SK-N-SH (cell line): Measurements from ENCODE around the gene TMEM178A. TPM values are rescaled to one million over a fixed set of nuclear protein-coding genes. Genes with fewer than 3 reads are reported as not detected.

Experiments
- CTCF ChIA-PET: fragments of 300-600, 350-600 bp; formaldehyde crosslinking; extraction: SDS; loops from one replicate; lab custom pipeline; 2021; lab: Yijun Ruan, JAX
- POLR2A ChIA-PET: fragments of 350-600 bp; sonication (Branson Sonifier 250); formaldehyde crosslinking; extraction: SDS; loops from one replicate; lab custom pipeline; 2020; ENCODE audit warnings: antibody characterized with exemption, inconsistent platforms; lab: Yijun Ruan, JAX
- DNase-seq: peaks from one replicate; pipeline ENCODE4 v3.0.0; 2012
- H2AFZ ChIP-seq: fragments of 200-600 bp; sonication (generic); 2 replicates; pipeline ENCODE4 v1.8.1; 2016; ENCODE audit warnings: antibody characterized with exemption, mild to moderate bottlenecking, low read depth
- H3F3A ChIP-seq: fragments of 200-600 bp; sonication (generic); replicated peaks from 2 replicates; pipeline ENCODE3; 2016; ENCODE audit warnings: antibody characterized with exemption, mild to moderate bottlenecking; ENCODE audit not compliant: insufficient read depth
- H3K27ac ChIP-seq, 2 experiments: fragments of 200-500 bp in 1 of 2; fragments of 200-600 bp in 1 of 2; sonication (Bioruptor generic) in 1 of 2; sonication (generic), shearing (Covaris generic) in 1 of 2; 2 replicates each; pipeline versions ENCODE4 v1.5.1 to v1.6.1; 2014 to 2016; ENCODE audit warnings: low read depth in 2 of 2, inconsistent platforms in 1 of 2, low read length in 1 of 2, mild to moderate bottlenecking in 1 of 2, mixed read lengths in 1 of 2
- H3K27me3 ChIP-seq: fragments of 200-600 bp; sonication (generic), shearing (Covaris generic); 2 replicates; pipeline ENCODE4 v1.6.1; 2016; ENCODE audit warnings: mixed run types; ENCODE audit not compliant: insufficient read depth
- H3K36me3 ChIP-seq, 2 experiments: fragments of 200-500 bp in 1 of 2; fragments of 200-600 bp in 1 of 2; sonication (Bioruptor generic) in 1 of 2; sonication (generic) in 1 of 2; replicated peaks in 1 of 2; 2 replicates each; pipeline versions ENCODE3 to v1.5.1; 2014 to 2016; ENCODE audit warnings: low read length in 1 of 2, mild to moderate bottlenecking in 1 of 2; ENCODE audit not compliant: insufficient read depth in 2 of 2, control insufficient read depth in 1 of 2
- H3K4me1 ChIP-seq, 2 experiments: fragments of 200-500 bp in 1 of 2; fragments of 200-600 bp in 1 of 2; sonication (Bioruptor generic) in 1 of 2; sonication (generic), shearing (Covaris generic) in 1 of 2; 2 replicates each; pipeline versions ENCODE4 v1.5.1 to v1.6.1; 2014 to 2016; ENCODE audit warnings: low read depth in 1 of 2, low read length in 1 of 2, mixed run types in 1 of 2; ENCODE audit not compliant: insufficient read depth in 2 of 2, control insufficient read depth in 1 of 2
- H3K4me2 ChIP-seq: fragments of 200-600 bp; sonication (generic), shearing (Covaris generic); 2 replicates; pipeline ENCODE4 v1.6.1; 2017; ENCODE audit warnings: mixed run types
- H3K4me3 ChIP-seq, 2 experiments: fragments of 200-500 bp in 1 of 2; fragments of 200-600 bp in 1 of 2; sonication (Bioruptor generic) in 1 of 2; sonication (generic), shearing (Covaris generic) in 1 of 2; 2 replicates each; pipeline versions ENCODE4 v1.5.1 to v1.8.1; 2014 to 2016; ENCODE audit warnings: low read depth in 2 of 2, inconsistent platforms in 1 of 2, low read length in 1 of 2, mild to moderate bottlenecking in 1 of 2, mixed read lengths in 1 of 2, moderate library complexity in 1 of 2
- H3K79me2 ChIP-seq: fragments of 200-600 bp; sonication (generic); 2 replicates; pipeline ENCODE4 v1.8.1; 2017; ENCODE audit warnings: mild to moderate bottlenecking; ENCODE audit not compliant: insufficient read depth
- H3K9ac ChIP-seq: fragments of 200-600 bp; sonication (generic); 2 replicates; pipeline ENCODE4 v1.6.1; 2017; ENCODE audit warnings: mixed run types
- H3K9me2 ChIP-seq: fragments of 200-600 bp; sonication (generic); 2 replicates; pipeline ENCODE4 v1.6.1; 2017; ENCODE audit warnings: mixed run types
- H3K9me3 ChIP-seq: fragments of 200-600 bp; sonication (generic); 2 replicates; pipeline ENCODE4 v1.6.1; 2017; ENCODE audit warnings: mixed run types, mild to moderate bottlenecking, moderate library complexity
- H4K20me1 ChIP-seq: fragments of 200-600 bp; sonication (generic); 2 replicates; pipeline ENCODE4 v1.6.1; 2017; ENCODE audit warnings: mild to moderate bottlenecking, mixed run types; ENCODE audit not compliant: insufficient read depth
- ELF1 ChIP-seq: IDR thresholded peaks from 2 replicates; pipeline ENCODE4 v1.4.0; 2012
- EP300 ChIP-seq, 2 experiments: IDR thresholded peaks; 2 replicates each; pipeline versions ENCODE4 v1.4.0 to v1.6.1; 2012; ENCODE audit warnings: borderline replicate concordance in 1 of 2, low read depth in 1 of 2, low read length in 1 of 2
- FOXM1 ChIP-seq: IDR thresholded peaks from 2 replicates; pipeline ENCODE4 v1.4.0; 2012; ENCODE audit warnings: low read depth, mild to moderate bottlenecking
- GABPA ChIP-seq: IDR thresholded peaks from 2 replicates; pipeline ENCODE4 v1.4.0; 2012; ENCODE audit warnings: low read depth, mild to moderate bottlenecking
- GATA2 ChIP-seq: sonication (generic); formaldehyde crosslinking; IDR thresholded peaks from 2 replicates; pipeline ENCODE4 v1.5.0; 2020; ENCODE audit warnings: mild to moderate bottlenecking, missing genetic modification reagents
- MEF2A ChIP-seq: IDR thresholded peaks from 2 replicates; pipeline ENCODE4 v1.4.0; 2012; ENCODE audit warnings: low read depth, borderline replicate concordance
- MXI1 ChIP-seq: IDR thresholded peaks from 2 replicates; pipeline ENCODE4 v1.6.1; 2012; ENCODE audit warnings: mild to moderate bottlenecking, low read depth, low read length, improper control_type of control experiment
- NRF1 ChIP-seq: IDR thresholded peaks from 2 replicates; pipeline ENCODE4 v1.6.1; 2012; ENCODE audit warnings: low read depth, mild to moderate bottlenecking, low read length
- POLR2AphosphoS5 ChIP-seq: IDR thresholded peaks from 2 replicates; pipeline ENCODE4 v1.6.1; 2012; ENCODE audit warnings: low read depth, low read length
- RCOR1 ChIP-seq: fragments of 150-350 bp; IDR thresholded peaks from 2 replicates; pipeline ENCODE4 v1.6.1; 2017; ENCODE audit warnings: antibody characterized with exemption, low read length
- RFX5 ChIP-seq: IDR thresholded peaks from 2 replicates; pipeline ENCODE4 v1.6.1; 2012; ENCODE audit warnings: mild to moderate bottlenecking, improper control_type of control experiment, low read length
- RXRA ChIP-seq: IDR thresholded peaks from 2 replicates; pipeline ENCODE4 v1.4.0; 2012; ENCODE audit warnings: low read depth, mild to moderate bottlenecking, borderline replicate concordance
- SMC3 ChIP-seq: IDR thresholded peaks from 2 replicates; pipeline ENCODE4 v1.6.1; 2012; ENCODE audit warnings: low read depth, low read length, improper control_type of control experiment
- TCF12 ChIP-seq: IDR thresholded peaks from 2 replicates; pipeline ENCODE4 v1.4.0; 2012
- TEAD4 ChIP-seq: IDR thresholded peaks from 2 replicates; pipeline ENCODE4 v1.4.0; 2012; ENCODE audit warnings: mild to moderate bottlenecking, borderline replicate concordance; ENCODE audit not compliant: insufficient read depth
- YY1 ChIP-seq: IDR thresholded peaks from 2 replicates; pipeline ENCODE4 v1.4.0; 2012; ENCODE audit warnings: low read depth, mild to moderate bottlenecking
- WGBS: methylation state at CpG from one replicate; pipeline ENCODE4 v1.1.6; 2017; ENCODE audit warnings: low lambda C conversion rate; 5-methylcytosine and 5-hydroxymethylcytosine counted together
- polyA plus RNA-seq, 3 experiments: library from polyadenylated mRNA; depleted of rRNA; stranded (reverse); fragments of >200 nt; gene quantifications; 2 replicates each; pipeline ENCODE4 v1.2.3, GENCODE V29; 2012
- TF ChIP-seq, protein P1 (sequence below): IDR thresholded peaks from 2 replicates; pipeline ENCODE4; 2012
- TF ChIP-seq, protein P2 (sequence below): IDR thresholded peaks from 2 replicates; pipeline ENCODE4 v1.4.0; 2012; ENCODE audit warnings: low read depth
- TF ChIP-seq, protein P3 (sequence below): fragments of 150-350 bp; IDR thresholded peaks from 2 replicates; pipeline ENCODE4 v1.6.1; 2016; ENCODE audit warnings: mild to moderate bottlenecking, low read depth, low read length
- TF ChIP-seq, protein P4 (sequence below): fragments of 150-350 bp; IDR thresholded peaks from 2 replicates; pipeline ENCODE4 v1.6.1; 2017; ENCODE audit warnings: antibody characterized with exemption, low read length, low read depth, borderline replicate concordance

TMEM178A gene
- polyA plus RNA-seq, 1 of the 3 experiments (the other 2 are of a cell fraction) = 0.84 TPM

DNA sequence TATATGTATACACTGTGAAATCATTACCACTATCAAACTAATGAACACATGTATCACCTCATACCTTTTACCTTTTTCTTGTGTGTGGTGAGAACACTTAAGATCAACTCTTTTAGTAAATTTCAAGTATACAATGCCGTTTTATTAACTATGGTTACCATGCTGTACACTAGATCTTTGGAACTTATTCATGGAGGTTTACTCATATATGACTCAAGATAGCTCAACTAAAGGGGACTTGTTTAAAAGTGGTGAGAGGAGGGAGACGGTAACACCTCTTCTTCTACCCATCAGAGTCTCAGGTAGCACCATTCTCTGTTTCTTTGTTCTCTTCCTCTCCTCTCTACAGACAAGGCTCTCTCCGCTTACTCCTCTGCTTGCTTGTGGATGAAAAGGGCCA is 36.1 kb upstream of the TMEM178A start:
- no peaks in the 10 kb centered on the region for H4K20me1 ChIP-seq
- CTCF ChIA-PET = no interaction called here

DNA sequence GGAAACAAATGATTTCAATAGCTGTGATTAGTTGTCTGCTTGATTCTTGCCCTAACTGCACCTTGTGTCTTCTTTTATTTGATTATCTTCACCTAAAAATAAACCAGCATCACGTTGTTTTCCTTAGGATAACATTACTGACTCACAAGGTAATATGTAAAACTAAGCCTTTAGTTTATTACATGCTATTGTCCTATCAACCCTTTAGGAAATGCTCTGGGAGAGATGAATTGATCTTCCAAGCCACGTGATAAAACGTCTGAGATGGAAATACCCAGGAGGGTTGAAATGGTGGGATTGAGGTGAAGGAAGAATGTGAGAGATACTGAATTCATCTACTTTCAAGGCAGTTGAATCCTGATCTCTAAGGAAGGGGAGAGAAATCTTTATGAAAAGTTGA is 34.5 kb upstream of the TMEM178A start:
- Histone ChIP-seq H3K9me3 (no peaks in the 10 kb centered on the region), H3K9me2 (no peaks in the 10 kb centered on the region), H3K9ac (peak overlapping the region; percentile 21; the same call in 1 of the 2 replicates), H3K4me1 (0 out of 4 replicates have a peak, but pooled peaks cover 0 to 3% of the 10 kb centered on the region in 2 experiments), H3K4me2 (0 out of 2 replicates have a peak overlapping the region, but pooled peaks have one; percentile 5), H3K79me2 (no peaks in the 10 kb centered on the region)
- POLR2A ChIA-PET = no interaction called here
- 61% methylated on average over 3 of the region's 3 CpGs for WGBS
- TF ChIP-seq, protein P1, sequence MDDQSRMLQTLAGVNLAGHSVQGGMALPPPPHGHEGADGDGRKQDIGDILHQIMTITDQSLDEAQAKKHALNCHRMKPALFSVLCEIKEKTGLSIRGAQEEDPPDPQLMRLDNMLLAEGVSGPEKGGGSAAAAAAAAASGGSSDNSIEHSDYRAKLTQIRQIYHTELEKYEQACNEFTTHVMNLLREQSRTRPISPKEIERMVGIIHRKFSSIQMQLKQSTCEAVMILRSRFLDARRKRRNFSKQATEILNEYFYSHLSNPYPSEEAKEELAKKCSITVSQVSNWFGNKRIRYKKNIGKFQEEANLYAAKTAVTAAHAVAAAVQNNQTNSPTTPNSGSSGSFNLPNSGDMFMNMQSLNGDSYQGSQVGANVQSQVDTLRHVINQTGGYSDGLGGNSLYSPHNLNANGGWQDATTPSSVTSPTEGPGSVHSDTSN = no peak
- TF ChIP-seq, protein P2, sequence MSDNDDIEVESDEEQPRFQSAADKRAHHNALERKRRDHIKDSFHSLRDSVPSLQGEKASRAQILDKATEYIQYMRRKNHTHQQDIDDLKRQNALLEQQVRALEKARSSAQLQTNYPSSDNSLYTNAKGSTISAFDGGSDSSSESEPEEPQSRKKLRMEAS = no peak
- TF ChIP-seq, protein P3, sequence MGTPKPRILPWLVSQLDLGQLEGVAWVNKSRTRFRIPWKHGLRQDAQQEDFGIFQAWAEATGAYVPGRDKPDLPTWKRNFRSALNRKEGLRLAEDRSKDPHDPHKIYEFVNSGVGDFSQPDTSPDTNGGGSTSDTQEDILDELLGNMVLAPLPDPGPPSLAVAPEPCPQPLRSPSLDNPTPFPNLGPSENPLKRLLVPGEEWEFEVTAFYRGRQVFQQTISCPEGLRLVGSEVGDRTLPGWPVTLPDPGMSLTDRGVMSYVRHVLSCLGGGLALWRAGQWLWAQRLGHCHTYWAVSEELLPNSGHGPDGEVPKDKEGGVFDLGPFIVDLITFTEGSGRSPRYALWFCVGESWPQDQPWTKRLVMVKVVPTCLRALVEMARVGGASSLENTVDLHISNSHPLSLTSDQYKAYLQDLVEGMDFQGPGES = no peak
- TF ChIP-seq FOXM1 (no peak), NRF1 (no peak), MXI1 (no peak), GABPA (no peak), EP300 (IDR thresholded peaks at IDR 0.05; ENCODE audit: borderline replicate concordance in 1 of 2, low read depth in 1 of 2, low read length in 1 of 2) (no peak), POLR2AphosphoS5 (no peak), SMC3 (no peak), GATA2 (CRISPR knock-in tag) (no peak), ELF1 (no peak), MEF2A (no peak), YY1 (no peak), RCOR1 (no peak)
- TF ChIP-seq, protein P4, sequence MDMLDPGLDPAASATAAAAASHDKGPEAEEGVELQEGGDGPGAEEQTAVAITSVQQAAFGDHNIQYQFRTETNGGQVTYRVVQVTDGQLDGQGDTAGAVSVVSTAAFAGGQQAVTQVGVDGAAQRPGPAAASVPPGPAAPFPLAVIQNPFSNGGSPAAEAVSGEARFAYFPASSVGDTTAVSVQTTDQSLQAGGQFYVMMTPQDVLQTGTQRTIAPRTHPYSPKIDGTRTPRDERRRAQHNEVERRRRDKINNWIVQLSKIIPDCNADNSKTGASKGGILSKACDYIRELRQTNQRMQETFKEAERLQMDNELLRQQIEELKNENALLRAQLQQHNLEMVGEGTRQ = no peak
- TF ChIP-seq, all 33 proteins: peak for 0
- H3K27ac ChIP-seq = peak overlapping the region in 1 of 2 experiments; percentile 76; a peak in 2 of 4 replicates
- CTCF ChIA-PET = interaction anchor here (1.0 kb wide), 1 partner anchor 65 kb away, joined by 3 read pairs; no protein-coding TSS in a partner anchor
- no peak overlapping the region for H3K4me3 ChIP-seq
- H3K27me3 ChIP-seq = no peaks in the 10 kb centered on the region
- peaks cover 8% of the 10 kb centered on the region for H3F3A ChIP-seq
- no peak for DNase-seq
- peak overlapping the region; percentile 26; the same call in 1 of the 2 replicates for H2AFZ ChIP-seq
- no peaks in the 10 kb centered on the region for H3K36me3 ChIP-seq
- H4K20me1 ChIP-seq = no peaks in the 10 kb centered on the region

More for the DNA sequence above, 36.1 kb upstream of the TMEM178A start:
- Histone ChIP-seq H3K4me2 (no peak overlapping the region), H3F3A (peaks cover 8% of the 10 kb centered on the region), H3K27me3 (no peaks in the 10 kb centered on the region), H3K36me3 (no peaks in the 10 kb centered on the region), H2AFZ (no peak overlapping the region), H3K4me1 (0 out of 4 replicates have a peak, but pooled peaks cover 0 to 3% of the 10 kb centered on the region in 2 experiments), H3K79me2 (no peaks in the 10 kb centered on the region), H3K9ac (no peak overlapping the region), H3K9me2 (no peaks in the 10 kb centered on the region), H3K9me3 (no peaks in the 10 kb centered on the region), H3K4me3 (no peak overlapping the region), H3K27ac (no peak overlapping the region)
- no peak for DNase-seq
- POLR2A ChIA-PET = no interaction called here
- TF ChIP-seq, protein P3 = no peak
- TF ChIP-seq FOXM1 (no peak), POLR2AphosphoS5 (no peak), RXRA (no peak), TEAD4 (no peak), TCF12 (no peak), RFX5 (no peak)
- 83% methylated on average over 3 of the region's 3 CpGs for WGBS
